Stimulated activated CD4-positive, alpha-beta T cell treated with anti-CD3 and anti-CD28 coated beads, Interleukin-4, amount 100 ng/mL, for 4 hours (primary cell): ENCODE results near the gene SP3.

Source experiments
- DNase-seq, 2 experiments: peaks; one replicate each; pipeline ENCODE4 v3.0.0-alpha.2; 2020

Gene SP3

DNA sequence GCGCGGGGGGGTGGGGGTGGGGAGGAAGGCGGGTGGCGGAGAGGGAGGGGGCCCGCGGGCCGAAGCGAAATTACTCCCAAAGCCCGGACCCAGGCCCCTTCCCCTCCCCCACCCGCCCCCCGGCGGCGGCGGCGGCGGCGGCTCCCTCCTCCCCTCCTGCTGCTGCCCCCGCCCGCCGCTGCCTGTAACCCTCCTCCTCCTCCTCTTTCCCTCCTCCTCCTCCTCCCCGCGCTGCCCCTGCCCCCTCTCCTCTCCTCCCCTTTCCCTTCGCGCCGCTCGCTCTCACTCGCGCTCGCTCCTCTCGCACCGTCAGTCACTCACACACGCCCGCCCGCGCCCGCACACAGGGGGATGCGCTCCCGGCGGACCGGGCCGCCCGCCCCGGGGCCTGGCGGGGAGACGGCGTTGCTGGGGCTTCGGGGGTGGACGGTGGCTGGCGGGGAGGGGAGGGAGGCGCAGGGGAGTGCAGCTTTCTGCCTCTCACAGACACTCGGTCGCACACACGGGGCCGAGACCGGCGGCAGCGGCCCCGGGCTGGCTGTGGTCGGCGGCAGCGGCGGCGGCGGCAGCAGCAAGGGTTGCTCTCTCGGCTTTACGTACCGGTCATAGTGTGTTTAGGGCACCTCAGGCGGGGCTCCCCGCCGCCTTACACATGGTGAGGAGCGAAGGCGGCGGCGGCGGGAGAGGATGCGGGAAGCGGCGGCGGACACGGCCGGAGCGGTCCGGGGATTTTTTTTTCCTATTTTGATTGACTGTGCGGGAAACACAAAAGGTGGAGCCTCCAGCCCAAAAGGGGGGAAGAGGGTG is 405 bp downstream of the SP3 start:
- peak; percentile 82 to 89 for DNase-seq

DNA sequence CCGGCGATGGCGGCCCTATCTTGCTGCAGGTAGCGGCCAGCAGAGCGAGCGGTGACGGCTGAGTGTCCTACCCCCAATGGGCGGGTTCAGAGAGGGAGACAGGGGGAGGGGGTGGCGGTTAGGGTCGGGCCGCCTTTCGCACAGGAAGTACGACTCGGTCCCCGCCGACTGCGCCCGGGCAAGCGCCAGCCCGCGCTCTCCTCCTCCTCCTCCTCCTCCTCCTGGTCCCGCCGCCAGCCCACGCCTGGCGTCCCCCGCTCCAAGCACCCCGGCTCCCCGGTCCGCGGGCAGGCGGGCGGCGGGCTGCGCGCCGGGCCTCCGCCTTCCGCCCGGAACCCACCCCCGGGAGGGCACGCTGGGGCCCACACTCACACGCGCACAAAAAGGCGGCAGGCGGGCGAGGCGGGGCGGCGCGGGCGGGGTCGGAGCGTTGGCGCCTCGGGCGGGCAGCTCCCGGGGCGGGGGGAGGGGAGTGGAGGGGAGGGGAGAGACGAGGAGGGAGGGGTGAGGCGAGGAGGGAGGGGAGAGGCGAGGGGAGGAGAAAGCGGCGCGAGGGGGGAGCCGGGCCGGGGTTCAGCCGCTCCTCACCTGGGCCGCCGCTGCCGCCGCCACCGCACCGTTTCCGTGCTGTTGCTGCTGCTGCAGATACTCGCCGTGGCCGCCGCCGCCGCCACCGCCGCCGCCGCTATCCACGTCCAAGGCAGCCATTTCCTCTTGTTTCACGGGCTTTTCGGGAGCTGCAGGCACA is 1.2 kb downstream of the SP3 start:
- peak; percentile 92 to 93 for DNase-seq

DNA sequence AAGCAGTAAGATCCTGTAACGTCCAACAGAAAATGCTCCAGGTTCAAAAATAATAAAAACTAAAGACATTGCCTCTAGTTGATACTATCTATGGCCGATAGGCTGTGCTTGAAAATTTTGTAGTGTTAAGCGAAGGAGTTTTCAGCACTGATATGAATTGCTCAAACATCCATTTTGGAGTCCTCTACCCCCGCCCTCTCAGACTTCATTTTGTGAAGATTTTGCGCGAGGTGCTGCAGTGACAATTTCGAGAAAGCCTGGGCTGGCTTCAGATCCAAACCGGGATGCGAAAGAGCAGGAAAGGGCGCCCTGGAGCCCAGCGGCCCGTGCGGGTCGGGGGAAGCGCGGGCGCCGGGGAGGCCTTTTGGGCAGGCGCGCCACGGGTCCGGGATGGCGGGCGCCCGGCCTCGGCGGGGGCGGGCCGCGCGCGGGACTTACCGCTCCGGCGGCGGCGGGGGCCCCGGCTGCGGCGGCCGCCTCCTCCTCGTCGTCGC is 1.8 kb downstream of the SP3 start:
- peak in 1 of 2 experiments; percentile 51 for DNase-seq

DNA sequence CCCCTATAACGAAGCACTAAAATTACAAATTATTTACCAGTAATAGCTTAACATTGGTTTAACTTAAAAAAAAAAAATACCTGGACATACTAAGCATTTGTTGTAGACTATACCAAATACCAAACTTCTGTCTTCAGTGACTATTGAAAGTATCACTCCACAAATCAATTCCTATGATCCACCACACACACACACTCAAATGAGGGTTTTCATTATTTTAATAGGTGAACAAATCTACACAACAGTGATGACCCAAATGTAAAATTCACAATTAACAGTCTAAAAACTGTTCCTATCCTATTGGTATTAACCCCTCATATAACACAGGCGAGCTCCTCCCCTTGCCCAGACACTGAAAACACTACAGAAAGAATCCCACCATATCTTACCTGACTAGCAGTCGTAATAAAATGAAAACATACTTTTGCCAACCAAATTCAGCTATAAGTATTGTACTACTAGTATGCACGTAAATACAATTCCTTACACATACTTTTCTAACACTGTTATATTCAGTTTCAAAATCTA is 2.5 kb downstream of the SP3 start:
- no peak for DNase-seq

DNA sequence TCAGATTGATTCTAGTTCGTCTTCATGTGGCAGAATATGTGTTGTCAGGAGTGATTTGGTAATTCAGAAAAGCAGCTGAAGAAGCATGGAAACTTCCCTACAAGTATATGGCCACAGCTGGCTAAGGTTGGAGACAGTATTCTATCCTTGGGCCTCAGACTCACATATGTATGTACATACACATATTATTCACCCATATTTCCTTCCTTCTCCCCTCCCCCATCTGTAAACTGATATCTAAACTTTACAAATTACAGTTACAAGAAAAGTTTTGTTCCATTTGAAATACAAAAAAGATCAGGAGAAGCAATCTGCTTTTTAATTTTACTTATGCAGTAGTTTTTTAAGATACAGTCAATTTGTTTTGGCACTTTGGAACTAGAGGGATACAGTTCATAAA is 3.1 kb downstream of the SP3 start:
- DNase-seq = no peak

DNA sequence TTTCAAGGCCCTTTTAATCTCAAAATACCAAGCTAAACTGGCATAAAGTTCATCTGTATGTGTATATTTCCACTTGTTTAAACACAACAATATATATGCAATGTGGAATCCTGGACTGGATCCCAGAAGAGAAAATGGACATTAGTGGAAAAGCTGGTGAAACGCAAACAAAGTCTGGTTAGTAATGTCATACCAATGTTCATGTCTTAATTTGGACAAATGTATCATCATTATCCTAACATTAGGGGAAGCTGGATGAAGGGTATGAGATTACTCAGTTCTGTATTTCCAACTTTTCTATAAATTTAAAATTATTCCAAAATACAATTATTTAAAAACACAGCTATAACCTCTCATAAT is 3.8 kb downstream of the SP3 start:
- DNase-seq = no peak

DNA sequence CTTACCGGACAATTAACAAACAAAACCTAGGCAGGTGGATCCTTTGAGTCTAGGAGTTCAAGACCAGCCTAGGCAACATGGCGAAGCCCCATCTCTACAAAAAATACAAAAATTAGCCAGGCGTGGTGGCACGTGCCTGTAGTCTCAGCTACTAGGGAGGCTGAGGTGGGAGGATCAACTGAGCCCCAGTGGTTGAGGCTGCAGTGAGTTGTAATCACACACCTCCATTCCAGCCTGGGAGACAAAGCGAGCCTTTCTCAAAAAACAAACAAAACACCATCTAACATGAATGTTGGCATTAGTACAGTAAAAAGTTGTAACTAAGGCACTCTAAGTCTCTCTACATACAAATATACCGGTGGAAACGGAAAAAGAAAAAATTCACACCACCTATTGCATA is 5.3 kb downstream of the SP3 start:
- no peak for DNase-seq

DNA sequence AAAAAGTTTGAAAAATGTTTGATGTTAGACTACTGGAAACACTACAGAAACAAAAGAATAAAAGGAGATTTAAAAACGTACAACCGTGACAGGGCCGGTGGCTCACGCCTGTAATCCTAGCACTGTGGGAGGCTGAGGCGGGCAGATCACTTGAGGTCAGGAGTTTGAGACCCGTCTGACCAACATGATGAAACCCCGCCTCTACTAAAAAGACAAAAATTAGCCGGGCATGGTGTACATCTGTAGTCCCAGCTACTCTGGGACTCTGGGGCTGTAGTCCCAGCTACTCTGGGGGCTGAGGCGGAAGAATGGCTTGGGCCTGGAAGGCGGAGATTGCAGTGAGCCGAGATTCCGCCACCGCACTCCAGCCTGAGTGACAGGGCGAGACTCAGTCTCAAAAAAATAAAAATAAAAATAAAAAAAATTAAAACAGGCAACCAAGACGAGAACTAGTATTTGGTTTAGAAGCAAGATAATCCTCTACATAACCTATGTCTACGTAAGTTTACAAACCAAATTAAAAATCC is 5.8 kb downstream of the SP3 start:
- DNase-seq = no peak

DNA sequence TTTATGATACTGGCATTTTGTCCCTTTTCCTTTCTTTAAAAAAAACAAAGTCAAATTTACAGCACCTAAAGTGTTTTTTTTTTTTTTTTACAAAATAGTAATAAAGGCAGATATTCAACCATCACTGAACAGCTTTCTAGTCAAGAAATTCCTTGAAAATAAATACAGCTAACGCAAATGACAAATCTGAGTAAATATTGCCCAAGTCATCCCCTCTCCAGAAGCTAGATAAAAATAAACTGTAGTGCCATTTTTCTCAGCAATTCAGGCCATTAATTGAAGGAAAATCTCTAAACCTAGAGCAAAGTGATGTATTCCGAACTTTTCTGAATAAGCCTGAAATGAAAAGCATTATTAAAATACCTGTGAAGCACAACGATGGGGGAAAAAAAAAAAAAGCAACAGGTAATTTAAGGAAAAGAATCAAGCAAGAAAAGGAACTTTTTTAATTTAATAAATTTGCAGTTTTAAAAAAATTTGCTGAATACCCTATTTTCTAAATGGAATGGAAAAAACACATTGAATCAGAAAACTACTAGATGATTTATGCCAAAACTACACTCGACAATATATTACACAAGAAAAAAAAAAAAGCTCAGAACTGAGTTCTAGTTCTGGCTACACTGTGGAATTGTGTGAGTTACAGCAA is 6.9 kb downstream of the SP3 start:
- no peak for DNase-seq

DNA sequence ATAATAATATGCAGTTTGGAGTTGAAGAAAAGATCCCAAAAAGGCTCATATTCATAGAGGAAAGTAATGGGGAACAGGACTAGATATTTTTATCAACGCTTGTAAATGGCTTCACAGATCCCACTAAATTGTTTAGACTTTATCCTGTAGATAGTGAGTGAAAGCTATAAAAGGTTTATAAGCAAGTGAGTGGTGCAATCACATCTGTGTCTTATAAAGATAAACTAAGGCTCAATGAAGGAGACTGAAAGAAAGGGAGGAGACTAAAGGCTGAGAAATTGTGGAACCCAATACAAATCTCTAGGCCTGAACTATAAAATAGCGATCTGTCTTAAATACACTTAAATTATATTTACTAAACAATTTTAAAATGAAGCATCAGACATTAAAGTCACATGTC is 7.7 kb downstream of the SP3 start:
- no peak for DNase-seq

DNA sequence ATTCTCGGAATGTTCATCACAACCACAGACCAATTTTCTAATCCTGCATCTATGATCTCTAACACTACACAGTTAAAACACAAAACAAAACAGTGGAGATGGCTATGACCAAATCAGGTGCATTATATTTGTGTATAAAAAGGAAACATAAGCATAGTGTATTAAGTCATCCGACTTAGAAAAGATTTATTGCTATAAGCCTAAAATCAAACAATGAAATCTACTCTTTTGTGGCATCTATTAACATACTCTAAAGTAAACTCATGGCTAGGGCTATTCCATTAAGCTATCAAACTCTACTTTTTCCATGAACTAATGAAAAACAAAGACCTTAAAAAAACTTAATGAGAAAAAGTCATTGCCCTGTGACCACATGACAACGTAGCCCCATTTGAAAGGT is 8.7 kb downstream of the SP3 start:
- DNase-seq = no peak

DNA sequence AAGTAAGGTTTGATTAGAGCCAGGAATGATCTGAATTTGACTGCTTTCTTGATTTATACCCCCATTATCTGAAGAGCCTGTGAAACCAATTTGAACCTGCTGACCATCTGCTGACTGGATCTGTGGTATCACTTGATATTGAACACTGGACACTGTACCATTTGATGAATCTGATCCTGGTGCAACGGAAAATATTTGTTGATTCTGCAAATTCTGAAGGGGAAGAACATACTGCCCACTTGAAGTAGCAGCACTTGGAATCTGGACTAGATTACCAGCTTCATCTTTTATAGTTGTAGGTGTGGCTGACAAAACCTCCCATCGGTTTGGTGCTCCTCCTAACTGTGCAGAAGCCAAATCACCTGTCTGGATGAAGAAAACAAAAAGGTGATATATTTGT is 9.3 kb downstream of the SP3 start:
- DNase-seq = no peak

DNA sequence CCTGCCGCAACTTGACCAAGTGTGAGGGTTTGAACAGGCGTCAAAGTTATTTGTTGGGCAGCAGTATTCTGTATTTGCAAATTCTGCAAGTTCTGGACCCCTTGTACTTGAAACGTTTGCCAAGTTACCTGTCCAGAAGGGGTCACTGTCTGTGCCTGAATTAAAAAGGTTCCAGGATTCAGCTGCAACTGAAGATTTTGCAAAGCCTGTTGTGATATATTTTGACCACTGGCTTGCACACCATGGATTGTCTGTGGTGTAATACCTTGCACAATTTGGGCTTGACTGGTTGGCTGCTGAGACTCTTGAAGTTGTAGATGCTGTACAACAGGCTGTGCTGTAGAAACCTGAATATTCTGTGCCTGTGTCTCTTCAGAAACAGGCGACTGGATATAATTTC is 10.2 kb downstream of the SP3 start:
- DNase-seq = no peak

DNA sequence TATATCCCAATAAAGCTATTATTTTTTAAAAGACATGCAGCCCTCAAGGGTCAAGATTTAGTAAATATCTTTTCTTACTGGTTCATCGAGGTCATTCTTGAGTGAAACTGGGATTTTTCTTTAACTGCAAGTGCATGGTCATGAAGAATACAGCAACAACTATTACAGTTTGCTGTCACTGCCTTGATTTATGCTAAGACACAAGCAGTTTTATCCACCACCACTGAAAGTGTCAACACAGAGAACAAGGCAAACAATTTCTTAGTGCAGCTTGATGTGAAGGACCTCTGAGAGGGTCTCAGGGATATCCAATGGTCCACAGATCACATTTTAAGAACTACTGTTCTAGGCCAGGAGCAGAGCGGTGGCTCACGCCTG is 12.1 kb downstream of the SP3 start:
- DNase-seq = no peak

DNA sequence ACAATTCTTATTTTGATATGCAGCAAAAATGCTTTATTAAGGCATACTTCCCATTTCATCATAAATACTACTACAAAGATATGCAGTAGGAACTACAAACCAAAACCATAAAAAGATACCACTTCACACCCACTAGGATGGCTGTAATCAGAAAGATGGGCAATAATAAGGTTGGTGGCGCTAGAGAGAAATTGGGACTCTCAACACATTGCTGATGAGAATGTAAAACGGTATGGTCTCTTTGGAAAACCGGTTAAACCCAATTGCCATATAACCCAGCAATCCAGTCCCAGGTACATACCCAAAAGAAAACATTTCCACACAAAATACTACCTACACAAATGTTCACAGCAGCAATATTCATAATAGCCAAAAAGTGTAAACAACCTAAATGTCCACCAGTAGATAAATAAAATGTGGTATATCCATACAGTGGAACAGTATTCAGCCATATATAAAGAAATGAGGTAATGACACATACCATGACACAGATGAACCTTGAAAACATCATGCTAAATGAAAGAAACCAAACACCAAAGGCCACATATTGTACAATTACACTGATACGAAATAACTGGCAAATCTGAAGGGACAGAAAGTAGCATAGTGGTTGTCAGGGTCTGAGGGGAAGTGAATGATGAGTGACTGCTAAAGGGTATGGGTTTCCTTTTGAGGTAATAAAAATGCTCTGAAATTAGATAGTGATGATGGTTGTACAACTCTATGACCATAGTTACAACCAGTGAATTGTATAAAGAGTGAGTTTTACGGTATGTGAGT is 12.7 kb downstream of the SP3 start:
- DNase-seq = no peak

DNA sequence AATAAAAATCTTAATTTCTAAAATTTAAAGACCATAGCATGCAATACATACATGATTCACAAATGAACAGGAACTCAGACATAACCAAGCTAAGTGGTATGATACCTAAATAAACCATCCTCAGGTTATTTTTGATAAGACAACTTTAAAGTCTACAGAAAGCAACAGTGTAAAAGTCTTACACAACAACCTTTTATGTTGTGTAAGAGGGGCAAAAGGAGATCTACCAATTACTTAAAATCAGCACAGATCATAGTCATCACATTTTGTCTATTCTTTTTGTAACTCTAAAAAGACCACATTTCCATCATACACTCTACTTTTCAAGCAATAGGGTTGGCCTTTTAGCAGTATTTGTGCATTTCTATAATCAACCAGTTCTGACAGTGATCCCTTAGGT is 16.3 kb downstream of the SP3 start:
- no peak for DNase-seq

DNA sequence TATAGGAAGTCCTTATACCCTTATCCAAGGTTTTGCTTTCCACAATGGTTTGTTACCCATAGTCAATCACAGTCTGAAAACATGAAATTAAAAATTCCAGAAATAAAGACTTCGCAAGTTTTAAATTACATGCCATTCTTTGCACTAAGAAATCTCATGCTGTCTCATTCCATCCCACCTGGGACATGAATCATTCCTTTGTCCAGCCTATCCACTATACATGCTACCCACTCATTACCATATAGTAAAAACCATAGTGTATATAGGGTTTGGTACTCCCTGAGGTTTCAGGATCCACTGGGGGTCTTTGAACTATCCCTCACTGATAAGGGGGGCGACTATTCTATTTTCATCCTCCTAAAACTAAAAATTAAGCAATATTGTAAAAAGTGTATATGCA is 17.0 kb downstream of the SP3 start:
- DNase-seq = no peak

DNA sequence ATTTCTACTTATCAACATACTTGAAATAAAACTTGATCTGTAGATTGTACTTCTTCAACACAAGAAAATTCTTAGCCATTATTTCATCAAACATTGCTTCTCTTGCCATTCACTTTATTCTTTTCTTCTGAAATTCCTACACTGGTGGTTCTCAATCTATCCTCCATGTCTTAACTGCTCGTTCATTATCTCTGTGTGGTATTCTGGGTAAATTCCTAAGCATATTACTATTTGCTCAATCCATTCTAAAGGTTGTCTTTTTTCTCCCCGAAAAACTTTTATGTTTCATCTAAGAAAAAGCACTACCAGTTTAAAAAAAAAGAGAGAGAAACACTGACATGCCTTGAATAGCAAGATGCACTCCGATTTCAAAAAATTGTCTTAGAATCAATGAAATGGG is 18.0 kb downstream of the SP3 start:
- DNase-seq = no peak

DNA sequence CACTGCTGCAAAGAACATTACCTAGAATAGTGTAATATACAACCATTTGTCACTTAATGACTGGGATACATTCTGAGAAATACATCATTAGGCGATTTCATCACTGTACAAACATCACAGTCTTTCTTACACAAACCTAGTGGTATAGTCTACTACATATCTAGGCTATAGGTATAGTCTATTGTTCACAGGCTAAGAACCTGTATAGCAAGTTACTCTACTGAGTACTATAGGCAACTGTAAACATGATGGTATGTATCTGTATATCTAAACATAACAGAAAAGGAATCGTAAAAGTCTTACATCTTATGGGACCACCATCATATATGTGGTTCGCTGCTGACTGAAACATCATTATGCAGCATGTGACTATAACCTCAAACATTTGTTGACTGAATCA is 21.4 kb downstream of the SP3 start:
- no peak for DNase-seq

DNA sequence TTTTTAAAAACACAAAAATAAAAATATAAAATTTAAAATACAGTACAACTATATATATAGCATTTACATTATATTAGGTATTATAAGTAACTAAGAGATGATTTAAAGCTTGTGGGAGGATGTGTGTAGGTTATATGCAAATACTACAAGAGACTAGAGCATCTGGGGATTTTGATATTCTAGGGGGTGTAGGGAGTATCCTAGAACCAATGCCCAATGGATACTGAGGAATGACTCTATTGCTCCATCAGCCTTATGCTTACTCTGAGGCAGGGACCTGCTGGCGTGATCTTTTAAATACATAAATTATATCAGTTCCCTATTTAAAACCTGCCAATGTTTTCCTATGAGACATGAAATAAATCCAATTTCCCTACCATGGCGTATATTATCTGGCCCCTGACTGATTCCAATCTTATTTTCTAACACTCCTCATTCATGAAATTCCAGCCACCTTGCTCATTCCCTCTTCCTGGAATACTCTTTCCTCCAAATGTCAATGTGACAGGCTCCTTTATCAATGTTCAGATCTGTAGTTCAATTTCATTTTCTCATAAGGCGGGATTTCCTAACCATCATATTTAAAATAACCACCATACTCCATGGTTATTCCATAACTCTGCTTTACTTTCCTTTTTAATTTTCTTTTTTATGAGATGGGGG is 22.2 kb downstream of the SP3 start:
- DNase-seq = no peak

DNA sequence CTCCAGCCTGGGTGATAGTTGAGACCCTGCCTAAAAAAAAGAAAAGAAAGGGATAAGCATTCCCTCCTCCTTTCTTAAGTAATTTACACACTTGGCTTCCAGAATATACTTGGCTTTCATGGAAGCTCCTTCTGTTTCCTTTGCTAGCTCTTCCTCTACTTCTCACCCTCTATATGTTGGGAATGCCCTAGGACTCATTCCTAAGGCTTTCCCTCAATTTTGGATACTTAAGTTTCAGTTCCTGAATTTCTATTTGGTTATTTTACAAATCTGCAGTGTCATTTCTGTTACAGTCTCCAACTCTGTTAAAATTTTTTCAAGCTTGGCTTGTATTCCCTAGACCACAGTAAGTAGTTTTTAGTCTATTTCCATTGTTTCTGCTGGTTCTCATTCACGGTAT is 23.6 kb downstream of the SP3 start:
- DNase-seq = no peak
